ENCODE measurements around the gene REXO4. TPM values are rescaled to one million over a fixed set of nuclear protein-coding genes. Genes with fewer than 3 reads are reported as not detected.

The REXO4 gene
- total and polyA plus RNA-seq, 2 donors (not counting 1 experiment from before 2014, with no cell fraction given): 16.6 to 21.1 TPM

- no peak overlapping the region for H3K9ac ChIP-seq (ENCODE audit: insufficient read depth, low read length)
- no peak for TF ChIP-seq CTCF (conservative IDR thresholded peaks at IDR 0.05 in 1 of 2, IDR thresholded peaks at IDR 0.05 in 1 of 2; ENCODE audit: low read depth in 1 of 2, low read length in 2 of 2)
- TF ChIP-seq EZH2 (IDR thresholded peaks at IDR 0.05; ENCODE audit: low read length, missing control alignments): no peak
- H3K27ac ChIP-seq (ENCODE audit: insufficient read depth, low read length): no peak overlapping the region
- no peaks in the 10 kb centered on the region for H3K9me3 ChIP-seq (ENCODE audit: control insufficient read depth, insufficient read depth, low read depth, low read length)
- H3K36me3 ChIP-seq (ENCODE audit: control insufficient read depth, insufficient read depth, low read length): peaks cover 59% of the 10 kb centered on the region
- H3K4me1 ChIP-seq (ENCODE audit: control insufficient read depth, extremely low read depth, insufficient read depth, low read length): peaks cover 12% of the 10 kb centered on the region
- H2AFZ ChIP-seq (ENCODE audit: low read length): no peak overlapping the region
- no peak for DNase-seq (ENCODE audit: low read depth in 2 of 2)
- H4K20me1 ChIP-seq (ENCODE audit: control insufficient read depth, extremely low read depth, insufficient read depth, low read length): peaks cover 10% of the 10 kb centered on the region
- H3K4me3 ChIP-seq (replicated peaks in 1 of 4; ENCODE audit: control extremely low read depth in 1 of 4, insufficient read depth in 1 of 4, low read depth in 3 of 4, low read length in 4 of 4): no peak overlapping the region
- H3K4me2 ChIP-seq (ENCODE audit: extremely low read depth, insufficient read depth, low read length): no peak overlapping the region
- H3K79me2 ChIP-seq (ENCODE audit: control insufficient read depth, insufficient read depth, low read length): peaks cover 90% of the 10 kb centered on the region
- H3K27me3 ChIP-seq (ENCODE audit: control insufficient read depth, insufficient read depth, low read length): no peaks in the 10 kb centered on the region
Measured at GRCh38 chr9:133367778-133368177, 50.0 kb downstream of the REXO4 start.

GRCh38 chr9:133367221-133367620 lies 50.6 kb downstream of the REXO4 start:
- Histone ChIP-seq H3K9me3 (ENCODE audit: control insufficient read depth, insufficient read depth, low read depth, low read length) (no peaks in the 10 kb centered on the region), H4K20me1 (ENCODE audit: control insufficient read depth, extremely low read depth, insufficient read depth, low read length) (peaks cover 10% of the 10 kb centered on the region), H3K27me3 (ENCODE audit: control insufficient read depth, insufficient read depth, low read length) (no peaks in the 10 kb centered on the region), H3K79me2 (ENCODE audit: control insufficient read depth, insufficient read depth, low read length) (peaks cover 86% of the 10 kb centered on the region), H3K27ac (ENCODE audit: insufficient read depth, low read length) (no peak overlapping the region), H3K36me3 (ENCODE audit: control insufficient read depth, insufficient read depth, low read length) (peaks cover 57% of the 10 kb centered on the region), H2AFZ (ENCODE audit: low read length) (no peak overlapping the region), H3K4me2 (ENCODE audit: extremely low read depth, insufficient read depth, low read length) (no peak overlapping the region), H3K4me1 (ENCODE audit: control insufficient read depth, extremely low read depth, insufficient read depth, low read length) (peaks cover 11% of the 10 kb centered on the region), H3K4me3 (replicated peaks in 1 of 4; ENCODE audit: control extremely low read depth in 1 of 4, insufficient read depth in 1 of 4, low read depth in 3 of 4, low read length in 4 of 4) (no peak overlapping the region), H3K9ac (ENCODE audit: insufficient read depth, low read length) (no peak overlapping the region)
- DNase-seq (ENCODE audit: low read depth in 2 of 2): no peak
- TF ChIP-seq EZH2 (IDR thresholded peaks at IDR 0.05; ENCODE audit: low read length, missing control alignments): no peak
- no peak for TF ChIP-seq CTCF (conservative IDR thresholded peaks at IDR 0.05 in 1 of 2, IDR thresholded peaks at IDR 0.05 in 1 of 2; ENCODE audit: low read depth in 1 of 2, low read length in 2 of 2)

- Histone ChIP-seq H3K9ac (ENCODE audit: insufficient read depth, low read length) (no peak overlapping the region), H3K36me3 (ENCODE audit: control insufficient read depth, insufficient read depth, low read length) (peaks cover 63% of the 10 kb centered on the region), H3K79me2 (ENCODE audit: control insufficient read depth, insufficient read depth, low read length) (peaks cover 83% of the 10 kb centered on the region), H2AFZ (ENCODE audit: low read length) (no peak overlapping the region), H3K27me3 (ENCODE audit: control insufficient read depth, insufficient read depth, low read length) (no peaks in the 10 kb centered on the region), H3K27ac (ENCODE audit: insufficient read depth, low read length) (no peak overlapping the region), H3K4me3 (replicated peaks in 1 of 4; ENCODE audit: control extremely low read depth in 1 of 4, insufficient read depth in 1 of 4, low read depth in 3 of 4, low read length in 4 of 4) (no peak overlapping the region), H3K4me2 (ENCODE audit: extremely low read depth, insufficient read depth, low read length) (no peak overlapping the region), H3K9me3 (ENCODE audit: control insufficient read depth, insufficient read depth, low read depth, low read length) (no peaks in the 10 kb centered on the region), H4K20me1 (ENCODE audit: control insufficient read depth, extremely low read depth, insufficient read depth, low read length) (peaks cover 5% of the 10 kb centered on the region), H3K4me1 (ENCODE audit: control insufficient read depth, extremely low read depth, insufficient read depth, low read length) (peaks cover 10% of the 10 kb centered on the region)
- TF ChIP-seq EZH2 (IDR thresholded peaks at IDR 0.05; ENCODE audit: low read length, missing control alignments) (no peak), CTCF (conservative IDR thresholded peaks at IDR 0.05 in 1 of 2, IDR thresholded peaks at IDR 0.05 in 1 of 2; ENCODE audit: low read depth in 1 of 2, low read length in 2 of 2) (no peak)
- DNase-seq (ENCODE audit: low read depth in 2 of 2): no peak
Measured at GRCh38 chr9:133366435-133366834, 51.4 kb downstream of the REXO4 start.
